GM23338 (cell line): ENCODE data around the gene DNAJC11. TPM values are rescaled to one million over a fixed set of nuclear protein-coding genes. Genes with fewer than 3 reads are reported as not detected.

Source experiments
- ATAC-seq: fragments of 200-7000 bp; cut with Tn5 transposase; 3 replicates; pipeline ENCODE4 v1.9.1; 2020
- DNase-seq: peaks from one replicate; pipeline ENCODE4 v3.0.0-alpha.2; 2015; ENCODE audit warnings: low spot score
- H2AFZ ChIP-seq: fragments of 200-600 bp; sonication (generic); 2 replicates; pipeline ENCODE4 v1.8.0; 2016; ENCODE audit warnings: antibody characterized with exemption, mild to moderate bottlenecking, moderate library complexity
- H3F3A ChIP-seq: fragments of 200-600 bp; sonication (generic); replicated peaks from 2 replicates; pipeline ENCODE4 v1.8.0; 2017; ENCODE audit warnings: antibody characterized with exemption, mixed run types, low read depth
- H3K27ac ChIP-seq: fragments of 200-600 bp; sonication (generic); 2 replicates; pipeline ENCODE4 v1.6.1; 2016; ENCODE audit warnings: low read depth
- H3K27me3 ChIP-seq: fragments of 200-600 bp; sonication (generic); 2 replicates; pipeline ENCODE4 v1.8.0; 2016; ENCODE audit warnings: mild to moderate bottlenecking, mixed run types, moderate library complexity; ENCODE audit not compliant: insufficient read depth
- H3K36me3 ChIP-seq: fragments of 200-600 bp; sonication (generic); 2 replicates; pipeline ENCODE4 v1.8.0; 2016; ENCODE audit warnings: mild to moderate bottlenecking; ENCODE audit not compliant: insufficient read depth
- H3K4me1 ChIP-seq: fragments of 200-600 bp; sonication (generic); 2 replicates; pipeline ENCODE4 v1.8.0; 2016; ENCODE audit warnings: mild to moderate bottlenecking, moderate library complexity; ENCODE audit not compliant: insufficient read depth
- H3K4me2 ChIP-seq: fragments of 200-600 bp; sonication (generic); 2 replicates; pipeline ENCODE4 v1.7.1; 2017; ENCODE audit warnings: mixed run types
- H3K4me3 ChIP-seq: fragments of 200-600 bp; sonication (generic); 2 replicates; pipeline ENCODE4 v1.6.1; 2016; ENCODE audit warnings: mixed run types
- H3K79me2 ChIP-seq: fragments of 200-600 bp; sonication (generic); replicated peaks from 2 replicates; pipeline ENCODE4 v1.8.0; 2017; ENCODE audit warnings: mild to moderate bottlenecking; ENCODE audit not compliant: insufficient read depth
- H3K9me2 ChIP-seq: fragments of 200-600 bp; sonication (generic); 2 replicates; pipeline ENCODE4 v1.8.0; 2017; ENCODE audit not compliant: insufficient read depth
- H4K20me1 ChIP-seq: fragments of 200-600 bp; sonication (generic); replicated peaks from 2 replicates; pipeline ENCODE4 v1.8.0; 2017; ENCODE audit warnings: mild to moderate bottlenecking; ENCODE audit not compliant: insufficient read depth
- H3K27ac Mint-ChIP-seq: 2 replicates; pipeline ENCODE4 v1.8.0; 2020; ENCODE audit warnings: inconsistent platforms, mild to moderate bottlenecking, moderate library complexity, mixed read lengths
- H3K27me3 Mint-ChIP-seq: 3 replicates; pipeline ENCODE4 v1.8.0; 2022; ENCODE audit warnings: low read depth, mild to moderate bottlenecking, moderate library complexity, mixed read lengths, inconsistent platforms; ENCODE audit not compliant: insufficient read depth, poor library complexity
- H3K36me3 Mint-ChIP-seq: 3 replicates; pipeline ENCODE4 v1.8.0; 2021; ENCODE audit warnings: low read depth, mild to moderate bottlenecking, inconsistent platforms, moderate library complexity, mixed read lengths
- H3K4me1 Mint-ChIP-seq: 3 replicates; pipeline ENCODE4 v1.8.0; 2020; ENCODE audit warnings: mild to moderate bottlenecking, inconsistent platforms, mixed read lengths
- H3K4me3 Mint-ChIP-seq: 3 replicates; pipeline ENCODE4 v1.8.0; 2021; ENCODE audit warnings: moderate library complexity, mild to moderate bottlenecking, inconsistent platforms, mixed read lengths
- H3K9me3 Mint-ChIP-seq: 3 replicates; pipeline ENCODE4 v1.8.0; 2020; ENCODE audit warnings: moderate library complexity, mild to moderate bottlenecking, inconsistent platforms, mixed read lengths
- CREB1 ChIP-seq: fragments of 250-450 bp; sonication (Bioruptor Pico); IDR thresholded peaks from 2 replicates; pipeline ENCODE4 v1.5.0; 2020; ENCODE audit warnings: low read depth, mild to moderate bottlenecking, moderate library complexity
- ETS1 ChIP-seq: IDR thresholded peaks from 2 replicates; pipeline ENCODE4 v1.6.1; 2016; ENCODE audit warnings: antibody characterized with exemption
- EZH2 ChIP-seq: fragments of 200-600 bp; sonication (generic); IDR thresholded peaks from one replicate; pipeline ENCODE4 v1.8.0; 2017; ENCODE audit warnings: antibody characterized with exemption, mild to moderate bottlenecking, low read depth; ENCODE audit not compliant: unreplicated experiment
- EZH2phosphoT487 ChIP-seq: fragments of 200-600 bp; sonication (generic); IDR thresholded peaks from one replicate; pipeline ENCODE4 v1.8.1; 2018; ENCODE audit warnings: antibody characterized with exemption; ENCODE audit not compliant: unreplicated experiment
- JUNB ChIP-seq: IDR thresholded peaks from one replicate; pipeline ENCODE4 v1.6.1; 2016; ENCODE audit warnings: antibody characterized with exemption; ENCODE audit not compliant: unreplicated experiment
- NANOG ChIP-seq: IDR thresholded peaks from 2 replicates; pipeline ENCODE4 v1.6.1; 2016; ENCODE audit warnings: antibody characterized with exemption, borderline replicate concordance
- POLR2AphosphoS5 ChIP-seq: IDR thresholded peaks from 2 replicates; pipeline ENCODE4 v1.6.1; 2016; ENCODE audit warnings: antibody characterized with exemption, low read depth
- STAT1 ChIP-seq: IDR thresholded peaks from one replicate; pipeline ENCODE4 v1.6.1; 2016; ENCODE audit warnings: antibody characterized with exemption; ENCODE audit not compliant: unreplicated experiment
- ZNF114 ChIP-seq: fragments of 250-450 bp; sonication (Bioruptor Pico); IDR thresholded peaks from 2 replicates; pipeline ENCODE4 v1.5.0; 2020; ENCODE audit warnings: mild to moderate bottlenecking, moderate library complexity
- polyA plus RNA-seq: library from polyadenylated mRNA; unstranded; fragments of >200 nt; fragmentation: Nextera tagmentation; extraction: Ambion mirVana; gene quantifications from 2 replicates; pipeline ENCODE4 v1.2.1, GENCODE V29; 2016
- total RNA-seq: library from RNA; depleted of rRNA; stranded (reverse); fragments of >200 nt; shearing (Covaris generic); gene quantifications from 2 replicates; pipeline ENCODE4 v1.2.3, GENCODE V29; 2014
- TF ChIP-seq, protein P1 (sequence below): IDR thresholded peaks from one replicate; pipeline ENCODE4 v1.6.1; 2018; ENCODE audit warnings: antibody characterized with exemption; ENCODE audit not compliant: unreplicated experiment
- TF ChIP-seq, protein P2 (sequence below), 2 experiments: fragments of 200-600 bp in 1 of 2; sonication (generic) in 1 of 2; conservative IDR thresholded peaks; 2 replicates each; pipeline versions ENCODE4 v1.5.1 to v1.6.1; 2016 to 2017; ENCODE audit warnings: antibody characterized with exemption in 2 of 2, low read depth in 2 of 2, mild to moderate bottlenecking in 2 of 2, moderate library complexity in 1 of 2

The DNAJC11 gene
- total and polyA plus RNA-seq, 2 experiments from 2014 or later: 48.4 to 67.2 TPM

DNA sequence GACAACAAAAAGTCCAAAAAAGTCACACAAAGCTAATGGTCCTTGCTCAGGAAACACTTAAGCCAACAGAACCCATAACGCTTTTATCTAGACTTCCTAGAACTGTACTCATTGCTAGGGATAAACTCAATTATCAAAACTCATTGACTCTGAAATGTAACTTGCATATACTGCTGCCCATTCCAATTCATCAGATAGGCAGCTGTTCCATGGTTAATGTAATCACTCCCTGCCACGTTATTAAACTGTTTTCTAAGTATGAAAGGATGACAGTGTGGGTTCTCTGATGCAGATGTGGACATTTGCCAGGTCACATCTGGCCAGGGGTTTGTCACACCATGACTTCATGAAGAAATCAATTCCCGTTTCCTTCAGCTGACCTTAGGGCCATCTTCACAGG lies 30.3 kb upstream of the DNAJC11 start:
- no peaks in the 10 kb centered on the region for H3K36me3 ChIP-seq
- no peak overlapping the region for H3K4me2 ChIP-seq
- Mint-ChIP-seq H3K27ac (no peak overlapping the region), H3K4me1 (peaks cover 19% of the 10 kb centered on the region), H3K9me3 (no peaks in the 10 kb centered on the region; the same call in 2 of the 3 replicates), H3K36me3 (no peaks in the 10 kb centered on the region; the same call in 2 of the 3 replicates), H3K27me3 (peaks cover 11% of the 10 kb centered on the region), H3K4me3 (no peak overlapping the region)
- 0 out of 2 replicates have a peak, but pooled peaks cover 3% of the 10 kb centered on the region for H3F3A ChIP-seq
- no peak overlapping the region for H3K27ac ChIP-seq
- no peaks in the 10 kb centered on the region for H3K79me2 ChIP-seq
- no peak overlapping the region for H3K4me3 ChIP-seq
- TF ChIP-seq CREB1 (CRISPR knock-in tag) (no peak), STAT1 (no peak), POLR2AphosphoS5 (no peak), ZNF114 (CRISPR knock-in tag) (no peak), EZH2phosphoT487 (no peak), JUNB (no peak), ETS1 (no peak)
- TF ChIP-seq, protein P1, sequence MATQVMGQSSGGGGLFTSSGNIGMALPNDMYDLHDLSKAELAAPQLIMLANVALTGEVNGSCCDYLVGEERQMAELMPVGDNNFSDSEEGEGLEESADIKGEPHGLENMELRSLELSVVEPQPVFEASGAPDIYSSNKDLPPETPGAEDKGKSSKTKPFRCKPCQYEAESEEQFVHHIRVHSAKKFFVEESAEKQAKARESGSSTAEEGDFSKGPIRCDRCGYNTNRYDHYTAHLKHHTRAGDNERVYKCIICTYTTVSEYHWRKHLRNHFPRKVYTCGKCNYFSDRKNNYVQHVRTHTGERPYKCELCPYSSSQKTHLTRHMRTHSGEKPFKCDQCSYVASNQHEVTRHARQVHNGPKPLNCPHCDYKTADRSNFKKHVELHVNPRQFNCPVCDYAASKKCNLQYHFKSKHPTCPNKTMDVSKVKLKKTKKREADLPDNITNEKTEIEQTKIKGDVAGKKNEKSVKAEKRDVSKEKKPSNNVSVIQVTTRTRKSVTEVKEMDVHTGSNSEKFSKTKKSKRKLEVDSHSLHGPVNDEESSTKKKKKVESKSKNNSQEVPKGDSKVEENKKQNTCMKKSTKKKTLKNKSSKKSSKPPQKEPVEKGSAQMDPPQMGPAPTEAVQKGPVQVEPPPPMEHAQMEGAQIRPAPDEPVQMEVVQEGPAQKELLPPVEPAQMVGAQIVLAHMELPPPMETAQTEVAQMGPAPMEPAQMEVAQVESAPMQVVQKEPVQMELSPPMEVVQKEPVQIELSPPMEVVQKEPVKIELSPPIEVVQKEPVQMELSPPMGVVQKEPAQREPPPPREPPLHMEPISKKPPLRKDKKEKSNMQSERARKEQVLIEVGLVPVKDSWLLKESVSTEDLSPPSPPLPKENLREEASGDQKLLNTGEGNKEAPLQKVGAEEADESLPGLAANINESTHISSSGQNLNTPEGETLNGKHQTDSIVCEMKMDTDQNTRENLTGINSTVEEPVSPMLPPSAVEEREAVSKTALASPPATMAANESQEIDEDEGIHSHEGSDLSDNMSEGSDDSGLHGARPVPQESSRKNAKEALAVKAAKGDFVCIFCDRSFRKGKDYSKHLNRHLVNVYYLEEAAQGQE: no peak
- TF ChIP-seq, protein P2, sequence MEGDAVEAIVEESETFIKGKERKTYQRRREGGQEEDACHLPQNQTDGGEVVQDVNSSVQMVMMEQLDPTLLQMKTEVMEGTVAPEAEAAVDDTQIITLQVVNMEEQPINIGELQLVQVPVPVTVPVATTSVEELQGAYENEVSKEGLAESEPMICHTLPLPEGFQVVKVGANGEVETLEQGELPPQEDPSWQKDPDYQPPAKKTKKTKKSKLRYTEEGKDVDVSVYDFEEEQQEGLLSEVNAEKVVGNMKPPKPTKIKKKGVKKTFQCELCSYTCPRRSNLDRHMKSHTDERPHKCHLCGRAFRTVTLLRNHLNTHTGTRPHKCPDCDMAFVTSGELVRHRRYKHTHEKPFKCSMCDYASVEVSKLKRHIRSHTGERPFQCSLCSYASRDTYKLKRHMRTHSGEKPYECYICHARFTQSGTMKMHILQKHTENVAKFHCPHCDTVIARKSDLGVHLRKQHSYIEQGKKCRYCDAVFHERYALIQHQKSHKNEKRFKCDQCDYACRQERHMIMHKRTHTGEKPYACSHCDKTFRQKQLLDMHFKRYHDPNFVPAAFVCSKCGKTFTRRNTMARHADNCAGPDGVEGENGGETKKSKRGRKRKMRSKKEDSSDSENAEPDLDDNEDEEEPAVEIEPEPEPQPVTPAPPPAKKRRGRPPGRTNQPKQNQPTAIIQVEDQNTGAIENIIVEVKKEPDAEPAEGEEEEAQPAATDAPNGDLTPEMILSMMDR (conservative IDR thresholded peaks at IDR 0.05; ENCODE audit: low read depth in 2 of 2): no peak
- no peak for ATAC-seq
- peaks cover 11% of the 10 kb centered on the region; the same call in 1 of the 2 replicates for H3K4me1 ChIP-seq
- no peaks in the 10 kb centered on the region for H3K9me2 ChIP-seq
- no peaks in the 10 kb centered on the region for H3K27me3 ChIP-seq
- H4K20me1 ChIP-seq: no peaks in the 10 kb centered on the region
- no peak for DNase-seq
- no peak overlapping the region for H2AFZ ChIP-seq

GRCh38 chr1:6730880-6731279 lies 29.3 kb upstream of the DNAJC11 start:
- no peak overlapping the region for H3K4me3 ChIP-seq
- H3K4me1 Mint-ChIP-seq: peaks cover 18% of the 10 kb centered on the region
- no peaks in the 10 kb centered on the region for H3K9me2 ChIP-seq
- H2AFZ ChIP-seq: peak overlapping the region; percentile 80
- no peaks in the 10 kb centered on the region for H4K20me1 ChIP-seq
- H3K4me1 ChIP-seq: peaks cover 11% of the 10 kb centered on the region; the same call in 1 of the 2 replicates
- H3K27ac ChIP-seq: no peak overlapping the region
- no peak overlapping the region for H3K4me3 Mint-ChIP-seq
- no peaks in the 10 kb centered on the region for H3K36me3 ChIP-seq
- H3K27me3 ChIP-seq: no peaks in the 10 kb centered on the region
- H3K4me2 ChIP-seq: peak overlapping the region; percentile 28
- H3F3A ChIP-seq: 0 out of 2 replicates have a peak, but pooled peaks cover 2% of the 10 kb centered on the region
- DNase-seq: no peak
- no peak for ATAC-seq
- H3K36me3 Mint-ChIP-seq: no peaks in the 10 kb centered on the region; the same call in 2 of the 3 replicates
- H3K79me2 ChIP-seq: no peaks in the 10 kb centered on the region
- H3K9me3 Mint-ChIP-seq: no peaks in the 10 kb centered on the region; the same call in 2 of the 3 replicates
- H3K27ac Mint-ChIP-seq: no peak overlapping the region
- H3K27me3 Mint-ChIP-seq: peaks cover 15% of the 10 kb centered on the region
- TF ChIP-seq JUNB (no peak), EZH2 (no peak), ETS1 (no peak), ZNF114 (CRISPR knock-in tag) (no peak), NANOG (no peak), STAT1 (no peak), POLR2AphosphoS5 (no peak), CREB1 (CRISPR knock-in tag) (no peak), EZH2phosphoT487 (no peak)
- TF ChIP-seq, protein P1: no peak
